Mucosa of descending colon (tissue), 3 donors: ENCODE data around the gene DLG1. TPM values are rescaled to one million over a fixed set of nuclear protein-coding genes. Genes with fewer than 3 reads are reported as not detected.
"Not testable (repeated sequence)": the region's sequence is repeated elsewhere in the genome, so short reads cannot be mapped to it uniquely, and the experiment has no call there.

ENCODE experiments used
- ATAC-seq: fragments of 200-7000 bp; cut with Tn5 transposase; one replicate; pipeline ENCODE4 v1.9.1; 2020; ENCODE audit warnings: mild to moderate bottlenecking, moderate library complexity
- DNase-seq, 3 donors: peaks; one replicate each; pipeline ENCODE4 v3.0.0-alpha.2; 2020
- H3K36me3 ChIP-seq: fragments of 200-600 bp; one replicate; pipeline ENCODE4 v1.8.0; 2021; ENCODE audit warnings: low read depth, mild to moderate bottlenecking
- H3K4me1 ChIP-seq: fragments of 200-600 bp; one replicate; pipeline ENCODE4 v1.8.0; 2021; ENCODE audit warnings: low read depth, mild to moderate bottlenecking
- H3K4me3 ChIP-seq: fragments of 200-600 bp; one replicate; pipeline ENCODE4 v1.8.0; 2021; ENCODE audit warnings: mild to moderate bottlenecking
- H3K9me3 ChIP-seq: fragments of 200-600 bp; one replicate; pipeline ENCODE4 v1.8.0; 2021; ENCODE audit warnings: mild to moderate bottlenecking
- CTCF ChIP-seq: fragments of 200-600 bp; IDR thresholded peaks from one replicate; pipeline ENCODE4 v1.8.0; 2022; ENCODE audit warnings: antibody characterized with exemption, mild to moderate bottlenecking
- intact Hi-C, 2 donors: fragments of 100-400 bp; cut with DNase I in 1 of 2; cut with micrococcal nuclease in 1 of 2; formaldehyde crosslinking; loops; one replicate each; pipeline versions ENCODE4 v1.11.0 to v1.11.1; 2022; cut with DNase I, micrococcal nuclease
- total RNA-seq, 3 donors: library from RNA; stranded (reverse); fragmentation: NEBNext Ultra II Directional in 2 of 3; extraction: Animal tissue kit (Norgen Biotek cat#: 25700) in 2 of 3; gene quantifications; one replicate each; pipeline versions ENCODE4 v1.2.1 to v1.2.4, GENCODE V29; 2021 to 2023
- donor health status: DM: no; HTN: no; CAD: no; lungs with moderate emphysema.
- donor health status: DM: no; HTN: no; CAD: no.
- donor health status: DM: no; HTN: yes; CAD: no.

The DLG1 gene
- total RNA-seq, 3 donors from 2014 or later = 107 to 163 (median 134) TPM

GRCh38 chr3:197216914-197217313 is 81.5 kb downstream of the DLG1 start:
- no peak for DNase-seq
- ATAC-seq = no peak
- H3K9me3 ChIP-seq = no peaks in the 10 kb centered on the region
- H3K4me3 ChIP-seq = no peak overlapping the region
- intact Hi-C loops = no loop called here
- peaks cover under 1% of the 10 kb centered on the region for H3K4me1 ChIP-seq
- no peaks in the 10 kb centered on the region for H3K36me3 ChIP-seq
- TF ChIP-seq CTCF = no peak

- intact Hi-C loops = no loop called here
- H3K4me3 ChIP-seq = no peak overlapping the region
- TF ChIP-seq CTCF = no peak
- no peaks in the 10 kb centered on the region for H3K4me1 ChIP-seq
- no peaks in the 10 kb centered on the region for H3K9me3 ChIP-seq
- ATAC-seq (no peak), DNase-seq (no peak)
- H3K36me3 ChIP-seq = no peaks in the 10 kb centered on the region
Measured at GRCh38 chr3:197216169-197216860, 82.1 kb downstream of the DLG1 start.

GRCh38 chr3:197212290-197212689 is 86.1 kb downstream of the DLG1 start:
- no peak for DNase-seq
- TF ChIP-seq CTCF = no peak

GRCh38 chr3:197211698-197212097 is 86.7 kb downstream of the DLG1 start:
- intact Hi-C loops, H3K4me3 ChIP-seq, H3K9me3 ChIP-seq, H3K4me1 ChIP-seq, H3K36me3 ChIP-seq, ATAC-seq, DNase-seq: not testable (repeated sequence)

More at GRCh38 chr3:197212290-197212689, 86.1 kb downstream of the DLG1 start:
- ATAC-seq = no peak
- Histone ChIP-seq H3K4me3 (no peak overlapping the region), H3K9me3 (no peaks in the 10 kb centered on the region), H3K36me3 (no peaks in the 10 kb centered on the region), H3K4me1 (peaks cover 6% of the 10 kb centered on the region)
- intact Hi-C loops = no loop called here

- intact Hi-C loops = no loop called here
- H3K9me3 ChIP-seq = no peaks in the 10 kb centered on the region
- DNase-seq (no peak), ATAC-seq (no peak)
- no peaks in the 10 kb centered on the region for H3K36me3 ChIP-seq
- H3K4me1 ChIP-seq = peaks cover 9% of the 10 kb centered on the region
- H3K4me3 ChIP-seq = no peak overlapping the region
- no peak for TF ChIP-seq CTCF
Measured at GRCh38 chr3:197209366-197210260, 88.8 kb downstream of the DLG1 start.

- H3K4me3 ChIP-seq = no peak overlapping the region
- ATAC-seq (no peak), DNase-seq (no peak)
- intact Hi-C loops = no loop called here
- H3K36me3 ChIP-seq = no peaks in the 10 kb centered on the region
- no peak for TF ChIP-seq CTCF
- H3K9me3 ChIP-seq = no peaks in the 10 kb centered on the region
- H3K4me1 ChIP-seq = peaks cover 10% of the 10 kb centered on the region
Measured at GRCh38 chr3:197206913-197207312, 91.5 kb downstream of the DLG1 start.
